Right renal cortex interstitium (tissue), 3 donors: ENCODE data around the gene SNORC. TPM values are rescaled to one million over a fixed set of nuclear protein-coding genes. Genes with fewer than 3 reads are reported as not detected.

Source experiments
- DNase-seq, 3 donors: peaks; one replicate each; pipeline ENCODE4 v3.0.0-alpha.2; 2013; ENCODE audit warnings: low read depth in 3 of 3, low spot score in 2 of 3
- polyA plus RNA-seq, 3 donors: library from polyadenylated mRNA; unstranded; fragments of 120-200 nt; gene quantifications; one replicate each; pipeline ENCODE4 v1.2.1, GENCODE V29; 2013; ENCODE audit not compliant: insufficient read length in 3 of 3

The SNORC gene
- polyA plus RNA-seq, 3 donors: 0.85 to 2.2 (median 1.8) TPM

GRCh38 chr2:232880764-232881351, 10.8 kb downstream of the SNORC start:
- no peak for DNase-seq

DNA sequence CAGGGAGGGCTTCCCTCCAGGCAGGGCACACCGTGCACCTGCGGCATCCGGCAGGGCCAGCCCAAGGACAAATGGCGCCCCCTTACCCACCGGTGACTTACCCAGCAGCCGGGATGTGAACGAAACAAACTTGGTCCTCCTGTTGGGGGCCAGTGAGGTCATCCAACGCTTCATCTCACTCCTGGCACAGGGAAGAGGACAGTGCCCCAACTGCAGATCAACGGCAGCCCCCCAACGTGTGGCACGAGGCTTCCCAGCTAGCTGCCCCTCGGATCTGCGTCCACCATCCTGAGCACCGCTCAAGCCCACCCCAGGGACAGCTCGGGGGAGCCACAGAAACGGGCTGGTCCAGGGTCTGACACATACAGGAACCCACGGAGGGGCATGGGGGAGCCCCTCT, 12.0 kb downstream of the SNORC start:
- DNase-seq: no peak

- DNase-seq: no peak
Observed at GRCh38 chr2:232882505-232883115, 12.5 kb downstream of the SNORC start.

- DNase-seq: no peak
Observed at GRCh38 chr2:232883116-232883721, 13.2 kb downstream of the SNORC start.

- no peak for DNase-seq
Observed at GRCh38 chr2:232884001-232884421, 13.9 kb downstream of the SNORC start.

- no peak for DNase-seq
Observed at GRCh38 chr2:232884549-232885263, 14.6 kb downstream of the SNORC start.

DNA sequence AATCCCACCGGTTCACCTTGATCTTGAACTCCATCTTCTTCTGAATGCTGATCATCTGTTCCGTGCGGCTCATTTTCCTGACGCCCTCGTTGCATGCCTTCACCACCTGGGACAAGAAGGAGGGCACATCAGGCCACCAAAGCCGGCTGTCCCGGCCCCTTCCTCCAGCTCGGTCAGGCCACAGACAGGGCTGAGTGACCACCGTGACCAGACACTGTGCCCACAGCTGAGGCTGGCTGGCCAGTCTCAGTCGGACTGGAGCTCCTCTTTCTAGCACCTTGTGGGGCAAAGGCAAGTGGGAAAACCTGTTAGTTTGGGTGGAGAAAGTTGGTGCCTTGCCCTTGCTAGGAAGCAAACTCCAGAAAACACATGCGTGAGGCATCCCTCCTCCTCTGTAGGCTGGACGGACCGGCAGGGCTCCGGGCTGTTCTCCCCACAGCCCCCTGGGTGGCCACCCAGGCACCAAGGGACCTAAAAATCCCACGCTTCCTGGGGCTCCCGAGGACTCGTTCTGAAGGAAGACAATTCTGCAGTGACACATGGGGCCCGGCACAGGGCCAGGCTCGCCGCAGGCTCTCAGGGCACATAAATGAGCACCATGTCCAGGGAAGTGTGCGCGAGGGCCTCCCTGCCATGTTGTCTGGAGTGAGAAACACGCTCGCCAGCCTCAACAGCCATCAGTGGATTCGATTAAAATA, 15.3 kb downstream of the SNORC start:
- DNase-seq: no peak

DNA sequence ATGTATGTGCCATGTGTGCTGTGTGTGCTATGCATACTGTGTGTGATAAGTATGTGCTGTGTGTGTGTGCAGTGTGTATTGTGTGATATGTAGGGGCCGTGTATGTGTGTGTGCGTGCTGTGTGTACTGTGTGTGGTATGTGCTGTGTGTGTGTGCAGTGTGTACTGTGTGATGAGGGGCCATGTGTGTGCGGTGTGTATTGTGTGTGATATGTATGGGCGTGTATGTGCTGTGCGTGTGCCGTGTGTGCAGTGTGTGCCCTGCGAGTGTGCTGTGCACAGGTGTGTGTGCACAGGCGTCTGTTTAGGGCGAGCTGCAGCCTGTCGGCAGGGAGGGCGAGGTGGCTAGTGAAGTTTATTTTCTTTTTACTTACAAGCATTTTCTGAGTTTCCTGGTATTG, 16.1 kb downstream of the SNORC start:
- DNase-seq: no peak

GRCh38 chr2:232886632-232887031, 16.6 kb downstream of the SNORC start:
- DNase-seq: no peak

DNA sequence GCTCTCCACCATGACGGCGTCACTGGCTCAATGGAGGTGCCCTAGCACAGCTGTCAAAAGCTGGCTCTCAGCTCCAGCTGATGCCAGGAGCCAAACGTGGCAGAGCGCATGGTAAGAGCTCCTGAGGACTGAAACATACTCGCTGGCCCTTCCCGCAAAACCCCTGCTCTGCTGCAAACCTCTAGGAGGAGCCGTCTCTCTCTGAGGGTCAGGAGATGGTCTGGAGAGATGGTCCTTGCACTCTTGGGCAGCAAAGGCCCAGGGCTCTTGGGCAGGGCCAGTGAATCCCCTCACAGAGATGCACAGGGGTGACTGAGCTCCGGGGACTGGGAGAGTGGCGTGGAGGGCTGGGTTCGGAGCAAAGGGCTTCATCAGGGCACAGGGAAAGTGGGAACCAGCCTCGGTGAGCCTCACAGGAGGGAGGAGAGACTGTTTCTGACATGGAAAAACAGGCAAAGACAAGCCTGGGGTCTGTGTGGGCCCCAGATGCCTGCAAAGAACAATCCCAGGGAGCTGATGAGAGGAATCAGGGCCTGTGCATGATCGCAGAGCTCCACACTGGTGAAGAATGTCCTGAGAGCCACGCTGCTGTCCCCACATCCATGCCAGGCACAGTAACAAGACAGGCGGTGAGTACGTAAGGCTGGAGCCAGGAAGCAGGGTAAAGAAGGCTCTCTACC, 17.2 kb downstream of the SNORC start:
- no peak for DNase-seq

GRCh38 chr2:232888099-232888836, 18.2 kb downstream of the SNORC start:
- DNase-seq: no peak

GRCh38 chr2:232888839-232889529, 18.9 kb downstream of the SNORC start:
- DNase-seq: no peak

DNA sequence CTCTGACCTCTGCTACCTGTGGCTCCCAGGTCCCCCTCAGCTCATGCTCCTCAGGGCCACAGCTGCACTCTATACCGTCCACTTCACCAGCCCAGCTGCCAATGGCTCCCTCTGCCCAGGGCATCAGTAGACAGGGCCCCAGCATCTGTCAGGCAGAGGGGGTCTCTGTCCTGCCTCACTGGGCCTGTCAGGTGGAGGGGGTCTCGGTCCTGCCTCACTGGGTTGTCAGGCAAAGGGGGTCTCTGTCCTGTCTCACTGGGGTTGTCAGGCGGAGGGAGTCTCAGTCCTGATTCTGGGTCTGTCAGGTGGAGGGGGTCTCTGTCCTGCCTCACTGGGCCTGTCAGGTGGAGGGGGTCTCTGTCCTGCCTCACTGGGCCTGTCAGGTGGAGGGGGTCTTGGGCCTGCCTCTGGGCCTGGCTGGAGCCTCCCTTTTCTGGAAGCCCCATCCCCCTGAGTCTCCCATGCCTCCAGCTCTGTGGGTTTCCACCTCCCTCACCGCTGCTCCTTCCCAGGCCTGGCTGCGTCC, 19.9 kb downstream of the SNORC start:
- DNase-seq: no peak

GRCh38 chr2:232890536-232890895, 20.5 kb downstream of the SNORC start:
- no peak for DNase-seq

DNA sequence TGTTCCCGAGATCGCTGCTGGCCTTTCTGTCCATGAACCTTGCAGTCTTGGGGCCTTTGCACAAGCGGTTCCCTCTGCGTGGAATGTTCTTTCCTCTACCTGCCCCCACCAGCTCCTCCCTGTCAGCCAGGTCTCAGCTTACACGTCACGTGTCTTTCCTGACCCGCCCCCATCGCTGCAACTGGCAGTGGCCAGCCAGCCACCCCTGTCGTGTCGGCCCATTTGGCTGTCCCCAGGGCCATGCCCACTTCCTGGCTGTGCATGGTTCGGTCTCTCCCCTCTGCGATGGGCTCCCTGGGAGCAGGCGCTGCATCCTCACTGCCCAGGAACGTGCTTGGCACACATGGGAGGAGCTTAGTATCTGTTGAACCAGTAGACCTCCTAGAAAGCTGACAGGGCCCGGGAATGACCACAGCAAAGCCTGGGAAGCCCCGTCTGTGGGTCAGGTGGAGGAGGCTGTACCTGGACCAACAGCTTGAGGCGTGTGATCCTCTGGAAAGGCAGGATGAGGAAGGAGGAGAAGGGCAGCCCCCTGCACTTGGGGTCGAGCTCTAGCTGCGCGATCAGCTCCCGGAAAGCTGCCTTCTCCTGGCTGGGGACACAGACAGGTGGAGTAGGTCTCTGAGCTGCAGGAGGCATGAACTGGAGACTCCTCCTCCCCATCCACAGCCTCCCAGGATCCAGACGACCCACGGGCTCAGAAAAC, 21.0 kb downstream of the SNORC start:
- DNase-seq: peak in 1 of 3 donors; percentile 19

DNA sequence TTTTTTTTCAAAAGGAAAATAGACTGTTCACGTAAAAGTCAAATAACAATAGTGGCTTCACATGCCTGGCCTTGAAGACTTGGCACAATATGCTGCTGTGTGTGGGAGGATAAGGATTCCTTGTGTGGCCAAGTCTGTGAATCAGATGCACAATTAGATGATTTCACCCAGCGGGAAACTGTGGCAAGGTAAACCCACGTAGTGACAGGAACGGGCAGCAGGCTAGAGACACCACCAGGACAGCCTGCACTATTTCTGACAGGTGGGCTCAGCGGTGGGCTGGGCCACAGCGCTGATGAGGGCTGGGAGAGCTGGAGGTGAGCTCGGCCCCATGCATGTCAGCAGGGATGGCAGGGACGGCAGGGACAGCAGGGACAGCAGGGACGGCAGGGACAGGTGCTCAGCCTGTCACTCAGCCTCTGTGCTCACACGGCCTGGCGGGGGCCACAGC, 21.6 kb downstream of the SNORC start:
- no peak for DNase-seq

GRCh38 chr2:232892221-232892620, 22.2 kb downstream of the SNORC start:
- DNase-seq: no peak

- DNase-seq: no peak
Observed at GRCh38 chr2:232892843-232893242, 22.8 kb downstream of the SNORC start.
